GM12878 (cell line): ENCODE measurements around the gene SUFU. TPM values are rescaled to one million over a fixed set of nuclear protein-coding genes. Genes with fewer than 3 reads are reported as not detected.

ENCODE experiments used
- ATF3 ChIP-seq: IDR thresholded peaks from 2 replicates; pipeline ENCODE4 v1.6.1; 2011; ENCODE audit warnings: low read depth, mild to moderate bottlenecking, low read length, moderate library complexity, borderline replicate concordance; ENCODE audit errors: extremely low read depth
- CBFB ChIP-seq: IDR thresholded peaks from 2 replicates; pipeline ENCODE4 v1.6.1; 2016; ENCODE audit warnings: antibody characterized with exemption, low read depth
- CEBPB ChIP-seq, 2 experiments: fragments of 150-350 bp in 1 of 2; IDR thresholded peaks; 2 replicates each; pipeline ENCODE4 v1.6.1; 2012 to 2014; ENCODE audit warnings: low read depth in 2 of 2, low read length in 2 of 2, borderline replicate concordance in 1 of 2, inconsistent platforms in 1 of 2
- E2F8 ChIP-seq: fragments of 450-650 bp; IDR thresholded peaks from 2 replicates; pipeline ENCODE4 v1.6.1; 2018; ENCODE audit warnings: mild to moderate bottlenecking, low read depth, moderate library complexity; ENCODE audit not compliant: partially characterized antibody
- EED ChIP-seq: sonication (generic); IDR thresholded peaks from 2 replicates; pipeline ENCODE4 v1.6.1; 2016; ENCODE audit warnings: antibody characterized with exemption, low read depth
- FOXK2 ChIP-seq: fragments of 450-650 bp; IDR thresholded peaks from 2 replicates; pipeline ENCODE4 v1.6.1; 2017; ENCODE audit warnings: mild to moderate bottlenecking, moderate library complexity
- IRF5 ChIP-seq: fragments of 450-650 bp; IDR thresholded peaks from 2 replicates; pipeline ENCODE4 v1.6.1; 2017; ENCODE audit warnings: borderline replicate concordance
- KDM1A ChIP-seq: fragments of 200-600 bp; sonication (generic); IDR thresholded peaks from 2 replicates; pipeline ENCODE4 v1.6.1; 2016; ENCODE audit warnings: borderline replicate concordance
- MAX ChIP-seq: IDR thresholded peaks from 2 replicates; pipeline ENCODE4 v1.6.1; 2012; ENCODE audit warnings: low read depth, low read length, improper control_type of control experiment
- MEF2A ChIP-seq: IDR thresholded peaks from 2 replicates; pipeline ENCODE4 v1.6.1; 2011; ENCODE audit warnings: low read depth, mild to moderate bottlenecking, low read length, moderate library complexity; ENCODE audit not compliant: insufficient read depth
- MEF2B ChIP-seq: fragments of 450-650 bp; IDR thresholded peaks from 2 replicates; pipeline ENCODE4 v1.6.1; 2018; ENCODE audit warnings: mild to moderate bottlenecking, moderate library complexity; ENCODE audit not compliant: partially characterized antibody, poor library complexity, severe bottlenecking
- MTA2 ChIP-seq: fragments of 450-650 bp; IDR thresholded peaks from 2 replicates; pipeline ENCODE4 v1.6.1; 2016; ENCODE audit warnings: low read depth, mild to moderate bottlenecking, moderate library complexity
- NFYA ChIP-seq: IDR thresholded peaks from 2 replicates; pipeline ENCODE4 v1.6.1; 2011; ENCODE audit warnings: low read depth, mild to moderate bottlenecking, low read length, improper control_type of control experiment, borderline replicate concordance
- NR2C2 ChIP-seq: IDR thresholded peaks from 2 replicates; pipeline ENCODE4 v1.6.1; 2011; ENCODE audit warnings: borderline replicate concordance, low read depth; ENCODE audit not compliant: control insufficient read depth, insufficient read length
- PAX5 ChIP-seq: IDR thresholded peaks from 2 replicates; pipeline ENCODE4 v1.6.1; 2011; ENCODE audit warnings: low read depth, low read length, borderline replicate concordance
- PML ChIP-seq: IDR thresholded peaks from 2 replicates; pipeline ENCODE4 v1.6.1; 2012; ENCODE audit warnings: low read length, inconsistent platforms
- RCOR1 ChIP-seq: conservative IDR thresholded peaks from 2 replicates; pipeline ENCODE4 v1.6.1; 2012; ENCODE audit warnings: low read depth, low read length, improper control_type of control experiment
- RELA ChIP-seq: fragments of 450-650 bp; IDR thresholded peaks from 2 replicates; pipeline ENCODE4 v1.8.0; 2014; ENCODE audit warnings: borderline replicate concordance; ENCODE audit not compliant: partially characterized antibody
- SIX5 ChIP-seq: IDR thresholded peaks from 2 replicates; pipeline ENCODE4 v1.6.1; 2011; ENCODE audit warnings: mild to moderate bottlenecking, low read depth, low read length, moderate library complexity; ENCODE audit not compliant: severe bottlenecking
- SMAD5 ChIP-seq: IDR thresholded peaks from 2 replicates; pipeline ENCODE4 v1.6.1; 2016; ENCODE audit warnings: antibody characterized with exemption, low read depth
- SREBF1 ChIP-seq: IDR thresholded peaks from 2 replicates; pipeline ENCODE4 v1.6.1; 2012; ENCODE audit warnings: mild to moderate bottlenecking, low read length
- SREBF2 ChIP-seq: IDR thresholded peaks from 2 replicates; pipeline ENCODE4 v1.6.1; 2012; ENCODE audit warnings: mild to moderate bottlenecking, low read length
- TBL1XR1 ChIP-seq: IDR thresholded peaks from 2 replicates; pipeline ENCODE4 v1.6.1; 2012; ENCODE audit warnings: low read depth, low read length, improper control_type of control experiment
- TCF3 ChIP-seq: IDR thresholded peaks from 2 replicates; pipeline ENCODE4 v1.6.1; 2012; ENCODE audit warnings: low read depth, mild to moderate bottlenecking, low read length, borderline replicate concordance; ENCODE audit not compliant: insufficient read depth
- TCF7 ChIP-seq: IDR thresholded peaks from 2 replicates; pipeline ENCODE4 v1.6.1; 2014; ENCODE audit warnings: antibody characterized with exemption, borderline replicate concordance
- YY1 ChIP-seq: IDR thresholded peaks from 2 replicates; pipeline ENCODE4 v1.6.1; 2011; ENCODE audit warnings: low read depth, mild to moderate bottlenecking, low read length
- ZBED1 ChIP-seq: IDR thresholded peaks from 2 replicates; pipeline ENCODE4 v1.6.1; 2016; ENCODE audit warnings: borderline replicate concordance
- ZNF217 ChIP-seq: fragments of 450-650 bp; IDR thresholded peaks from 2 replicates; pipeline ENCODE4 v1.6.1; 2017; ENCODE audit warnings: antibody characterized with exemption, mild to moderate bottlenecking
- polyA plus RNA-seq, 11 experiments: library from polyadenylated mRNA; depleted of rRNA in 4 of 11; unstranded in 6 of 11; stranded (reverse) in 5 of 11; fragments of >200 nt; fragmentation: Nextera tagmentation in 4 of 11; fragmentation: Illumina TruSeq in 1 of 11; extraction: Ambion mirVana in 4 of 11; extraction: Trizol in 1 of 11; gene quantifications; 1 replicate in 1 of 11; 2 replicates in 10 of 11; pipeline versions ENCODE4 v1.2.1 to v1.2.3, GENCODE V29; 2011 to 2016; ENCODE audit warnings: inconsistent platforms in 2 of 11, missing spikeins in 2 of 11, low read depth in 1 of 11
- total RNA-seq, 4 experiments: library from RNA; depleted of rRNA in 3 of 4; stranded (reverse); fragments of >200 nt in 3 of 4; fragmentation: Illumina TruSeq in 1 of 4; extraction: Trizol in 1 of 4; gene quantifications; 2 replicates each; pipeline versions ENCODE4 v1.2.1 to v1.2.3, GENCODE V29; 2013 to 2021

The SUFU gene
- total and polyA plus RNA-seq, 10 of the 15 experiments (the other 5 are each of a cell fraction or from before 2014, with no cell fraction given): 0.68 to 7.7 (median 2.4) TPM

- TF ChIP-seq IRF5: no peak
- no peak for TF ChIP-seq MTA2
- peak; percentile 82 for TF ChIP-seq SREBF1
- TF ChIP-seq EED: no peak; the same call in 1 of the 2 replicates
- TF ChIP-seq TCF3: no peak
- no peak for TF ChIP-seq PML
- no peak for TF ChIP-seq MEF2B
- 0 out of 2 replicates have a peak, but pooled peaks have one; percentile 5 for TF ChIP-seq PAX5
- no peak for TF ChIP-seq RELA
- TF ChIP-seq CEBPB (IDR thresholded peaks at IDR 0.05; ENCODE audit: borderline replicate concordance in 1 of 2, low read depth in 2 of 2, low read length in 2 of 2): no peak
- TF ChIP-seq SMAD5: no peak
- TF ChIP-seq ZNF217: no peak
- no peak for TF ChIP-seq NFYA
- peak; percentile 95 for TF ChIP-seq SIX5
- TF ChIP-seq ATF3: peak; percentile 5; the same call in 1 of the 2 replicates
- TF ChIP-seq E2F8: peak; percentile 6
- no peak for TF ChIP-seq FOXK2
- TF ChIP-seq MAX: no peak
- no peak for TF ChIP-seq YY1
- TF ChIP-seq ZBED1: no peak
- TF ChIP-seq CBFB: peak; percentile 23; the same call in 1 of the 2 replicates
- TF ChIP-seq TBL1XR1: no peak; the same call in 1 of the 2 replicates
- no peak for TF ChIP-seq MEF2A
- TF ChIP-seq RCOR1: no peak
- no peak for TF ChIP-seq KDM1A
- no peak for TF ChIP-seq NR2C2
- no peak for TF ChIP-seq TCF7
- no peak for TF ChIP-seq SREBF2
Observed at GRCh38 chr10:102502337-102503151, 1.2 kb upstream of the SUFU start, which contains the start of gene ACTR1A (continued).
